ENCODE measurements around the gene NT5M.
A peak's percentile ranks its signal among the peaks of the same experiment; 100 is the strongest.

The NT5M gene

DNA sequence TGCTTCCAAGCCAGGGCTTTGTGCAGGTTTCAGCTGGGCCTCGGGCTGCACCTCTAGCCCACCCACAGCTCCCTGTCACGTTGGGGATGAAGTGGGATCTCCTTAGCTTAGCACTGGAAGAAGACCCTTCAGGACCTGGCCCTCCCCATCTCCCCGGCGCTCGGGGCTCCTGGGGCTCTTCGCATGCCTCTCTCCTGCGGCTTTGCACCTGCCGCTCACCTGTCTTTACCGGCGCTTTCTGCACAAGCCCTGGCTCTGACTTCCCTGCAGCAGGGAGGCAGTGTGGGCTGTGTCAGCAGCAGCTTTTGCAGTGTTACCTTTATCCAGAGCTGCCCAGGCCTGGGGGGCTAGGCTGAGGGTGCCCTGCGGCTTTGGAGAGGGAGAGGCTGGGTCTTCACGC is 52.3 kb downstream of the NT5M start:
- DNase-seq = no peak

DNA sequence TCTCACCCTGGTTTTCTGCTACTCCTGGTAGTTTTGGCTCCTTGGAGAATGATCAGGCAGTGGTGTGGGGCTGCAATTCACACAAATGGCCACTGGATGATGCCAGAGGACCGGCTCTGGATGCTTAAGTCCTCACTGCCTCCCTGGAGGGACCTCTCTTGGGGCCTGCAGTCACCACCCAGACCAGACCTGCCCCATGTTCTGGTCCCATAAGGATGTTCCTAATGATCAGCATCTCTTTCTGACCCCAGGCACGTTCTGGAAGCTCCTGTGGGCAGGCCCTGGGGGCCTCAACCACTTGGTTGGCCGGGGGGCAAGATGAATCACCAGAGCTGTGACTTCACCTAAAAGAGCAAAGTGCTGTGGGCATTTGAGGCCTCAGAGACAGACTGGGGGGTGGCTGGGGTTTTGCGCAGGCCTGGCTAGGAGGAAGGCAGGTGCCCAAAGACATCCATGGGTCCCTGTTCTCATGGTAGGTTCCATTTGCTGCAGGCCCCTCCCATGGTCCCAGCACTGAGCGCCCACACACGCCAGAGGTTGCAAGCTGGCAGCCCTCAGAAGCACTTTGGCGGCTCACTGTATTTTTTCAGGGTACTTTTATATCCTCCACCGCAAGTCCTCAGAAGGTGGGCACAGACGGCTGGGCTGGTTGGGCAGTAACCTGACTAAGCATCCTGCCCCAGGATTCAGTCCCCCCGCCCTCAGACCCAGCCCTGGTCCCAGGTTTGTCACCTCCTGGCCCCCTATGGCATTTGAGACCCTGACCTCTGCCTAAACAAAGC is 53.2 kb downstream of the NT5M start:
- peak; percentile 35 to 77 for DNase-seq

DNA sequence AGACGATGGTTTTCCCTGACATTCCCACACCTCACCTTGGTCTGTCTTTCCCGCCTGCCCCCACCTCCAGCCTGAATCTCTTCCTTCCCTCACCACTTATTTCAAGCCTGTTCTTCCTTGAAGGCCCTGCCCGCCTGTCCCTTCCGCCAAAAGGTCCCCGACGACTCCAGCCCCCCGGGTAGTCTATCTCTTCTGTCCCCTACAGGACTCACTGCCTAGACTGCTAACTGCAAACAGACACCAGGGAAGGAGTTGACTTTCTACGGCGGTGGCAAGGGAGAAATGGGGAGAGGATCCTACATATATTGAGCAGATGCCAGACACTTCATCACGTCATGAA is 53.7 kb downstream of the NT5M start:
- no peak for DNase-seq

DNA sequence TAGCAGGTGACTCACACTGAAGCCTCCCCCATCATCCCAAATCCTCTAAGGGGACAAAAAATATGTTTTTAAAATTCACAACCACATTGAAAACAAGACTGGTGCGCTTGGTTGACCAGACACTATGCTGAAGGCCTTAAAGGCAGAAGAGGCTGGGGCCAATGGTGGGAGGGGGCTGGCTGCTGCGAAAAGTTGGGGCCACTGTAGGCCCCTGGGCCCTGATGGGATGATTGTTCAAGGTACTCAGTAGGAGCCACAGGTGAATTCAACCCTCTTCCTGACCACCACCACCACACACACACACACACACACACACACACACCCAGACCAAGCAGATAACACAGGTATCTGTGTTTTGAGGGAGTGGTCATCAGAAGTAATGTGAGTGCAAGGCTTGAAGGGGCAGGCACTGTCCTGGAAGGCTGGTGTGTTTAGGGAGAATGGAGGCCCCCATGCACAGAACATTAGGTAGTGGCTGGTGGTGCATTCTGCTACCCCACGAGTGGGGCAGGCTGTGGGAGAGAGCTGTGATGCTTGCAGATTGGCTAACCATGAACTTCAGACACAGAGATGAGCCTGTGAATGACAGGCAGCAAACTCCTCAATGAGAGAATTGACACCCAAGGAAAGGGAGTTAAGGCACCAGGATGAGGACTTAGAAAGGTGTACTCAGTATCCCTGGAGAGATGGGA is 55.0 kb downstream of the NT5M start:
- no peak for DNase-seq

DNA sequence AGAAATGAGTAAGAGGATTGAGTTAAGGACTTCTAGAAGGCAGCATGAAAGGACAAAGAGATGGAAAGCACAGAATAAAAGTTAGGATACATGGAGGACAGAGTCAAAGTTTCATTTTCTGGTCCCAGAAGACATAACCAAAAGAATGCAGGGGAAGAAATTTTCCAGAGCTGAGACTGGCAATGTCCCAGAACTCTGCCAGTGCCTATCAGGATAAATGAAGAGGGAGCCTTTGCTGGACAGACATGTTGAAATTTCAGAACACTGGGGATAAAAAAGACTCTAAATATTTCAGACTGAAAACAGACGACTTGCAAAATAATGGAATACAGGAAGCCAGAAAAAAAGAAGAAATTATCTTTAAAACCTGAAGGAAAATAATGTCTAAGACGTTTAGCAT is 55.7 kb downstream of the NT5M start:
- DNase-seq = no peak

DNA sequence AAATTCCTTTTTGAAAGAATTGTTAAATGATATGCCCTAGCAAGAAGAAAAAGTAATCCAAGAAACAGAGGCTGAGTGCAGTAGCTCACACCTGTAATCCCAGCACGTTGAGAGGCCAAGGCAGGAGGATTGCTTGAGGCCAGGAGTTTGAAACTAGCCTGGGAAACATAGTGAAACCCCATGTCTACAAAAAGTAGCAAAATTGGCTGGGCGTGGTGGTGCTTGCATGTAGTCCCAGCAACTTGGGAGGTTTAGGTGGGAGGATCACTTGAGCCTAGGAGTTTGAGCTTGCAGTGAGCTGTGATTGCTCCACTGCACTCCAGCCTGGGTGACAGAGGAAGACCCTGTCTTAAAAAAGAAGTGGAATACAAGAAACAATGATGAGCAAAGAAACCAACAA is 56.1 kb downstream of the NT5M start:
- no peak for DNase-seq

DNA sequence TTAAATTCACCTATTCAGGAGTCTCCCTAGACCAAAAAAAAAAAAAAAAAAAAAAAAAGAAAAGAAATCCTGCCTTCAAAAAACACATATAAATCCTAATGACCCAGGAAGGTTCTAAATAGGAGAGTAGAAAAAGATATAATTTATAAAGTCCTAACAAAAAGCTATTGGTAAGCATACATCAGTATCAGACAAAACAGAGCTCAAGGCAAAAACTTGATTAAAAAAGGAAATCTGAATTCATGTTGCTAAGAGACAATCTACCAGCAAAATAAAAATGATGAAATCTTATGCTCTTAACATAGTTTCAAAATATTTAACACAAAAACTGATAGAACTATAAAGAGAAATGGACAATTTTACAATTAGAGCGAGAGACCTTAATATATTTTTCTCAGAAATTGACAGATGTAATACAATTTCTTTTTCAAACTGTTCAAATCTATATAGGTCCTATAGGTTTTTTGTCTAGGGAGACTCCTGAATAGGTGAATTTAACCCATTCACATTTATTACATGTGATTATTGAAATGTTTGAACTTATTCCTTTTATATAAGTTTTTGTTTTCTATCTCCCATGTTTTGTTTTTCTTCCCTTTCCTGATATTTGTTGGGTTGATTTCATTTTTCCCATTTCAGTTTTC is 57.0 kb downstream of the NT5M start:
- no peak for DNase-seq

DNA sequence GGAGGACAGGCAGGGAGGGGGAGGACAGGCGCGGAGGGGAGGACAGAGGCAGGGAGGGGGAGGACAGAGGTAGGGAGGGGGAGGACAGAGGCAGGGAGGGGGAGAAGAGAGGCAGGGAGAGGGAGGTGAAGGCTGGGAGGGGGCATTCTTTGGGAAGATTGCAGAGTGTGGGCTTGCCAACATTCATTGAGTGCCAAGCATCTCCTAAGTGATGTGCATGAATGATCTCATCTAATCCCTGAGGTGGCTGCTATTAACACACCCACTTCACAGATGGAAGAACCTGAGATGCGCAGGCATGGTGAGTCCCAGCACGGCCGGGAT is 58.3 kb downstream of the NT5M start:
- DNase-seq = no peak

DNA sequence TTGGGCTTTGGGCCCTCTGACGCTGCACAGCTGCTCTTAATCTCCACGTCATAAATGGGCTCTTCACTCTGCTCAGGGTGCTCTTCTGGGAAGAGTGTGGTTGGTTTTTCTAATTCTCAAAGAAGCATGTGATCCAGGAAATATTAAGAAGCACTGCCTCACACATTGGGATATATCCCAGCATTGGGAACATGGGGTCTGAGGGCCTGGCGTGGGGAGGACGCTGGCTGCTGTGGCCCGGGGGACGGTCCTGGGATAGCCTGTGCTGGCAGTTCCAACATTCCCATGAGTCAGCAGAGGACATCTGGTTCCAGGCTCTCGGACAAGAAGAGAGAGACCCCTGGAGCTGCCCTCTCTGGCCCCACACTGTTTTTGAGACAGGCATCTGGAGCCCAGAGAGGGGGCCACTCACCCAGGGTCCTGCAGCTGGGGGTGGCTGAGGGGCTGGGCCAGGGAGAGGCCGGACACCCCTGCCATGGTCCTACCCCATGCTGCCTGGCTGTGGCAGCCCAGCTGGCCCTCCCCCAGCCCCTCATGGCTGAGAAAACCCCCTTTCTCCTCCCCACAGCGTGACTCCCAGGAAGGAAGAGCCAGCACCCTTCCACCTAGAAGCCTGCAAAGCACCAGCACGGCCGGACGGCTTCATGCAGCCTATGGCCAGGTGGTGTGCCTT is 58.8 kb downstream of the NT5M start:
- DNase-seq = no peak

DNA sequence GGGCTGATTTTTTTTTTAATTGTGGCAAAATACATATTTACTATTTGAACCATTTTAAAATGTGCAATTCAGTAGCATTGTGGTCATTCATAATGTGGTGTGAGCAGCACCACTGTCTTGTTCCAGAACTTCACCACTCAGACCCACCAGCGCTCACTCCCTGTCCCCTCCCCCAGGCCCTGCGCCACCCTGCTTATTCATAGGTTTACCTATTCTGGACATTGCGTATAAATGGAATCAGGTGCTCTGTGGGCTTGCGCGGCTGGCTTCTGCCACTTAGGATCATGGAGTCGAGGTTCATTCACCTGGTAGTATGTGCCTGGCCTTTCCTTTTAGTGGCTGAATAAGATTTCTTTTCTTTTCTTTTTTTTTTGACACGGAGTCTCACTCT is 59.4 kb downstream of the NT5M start:
- DNase-seq = no peak

DNA sequence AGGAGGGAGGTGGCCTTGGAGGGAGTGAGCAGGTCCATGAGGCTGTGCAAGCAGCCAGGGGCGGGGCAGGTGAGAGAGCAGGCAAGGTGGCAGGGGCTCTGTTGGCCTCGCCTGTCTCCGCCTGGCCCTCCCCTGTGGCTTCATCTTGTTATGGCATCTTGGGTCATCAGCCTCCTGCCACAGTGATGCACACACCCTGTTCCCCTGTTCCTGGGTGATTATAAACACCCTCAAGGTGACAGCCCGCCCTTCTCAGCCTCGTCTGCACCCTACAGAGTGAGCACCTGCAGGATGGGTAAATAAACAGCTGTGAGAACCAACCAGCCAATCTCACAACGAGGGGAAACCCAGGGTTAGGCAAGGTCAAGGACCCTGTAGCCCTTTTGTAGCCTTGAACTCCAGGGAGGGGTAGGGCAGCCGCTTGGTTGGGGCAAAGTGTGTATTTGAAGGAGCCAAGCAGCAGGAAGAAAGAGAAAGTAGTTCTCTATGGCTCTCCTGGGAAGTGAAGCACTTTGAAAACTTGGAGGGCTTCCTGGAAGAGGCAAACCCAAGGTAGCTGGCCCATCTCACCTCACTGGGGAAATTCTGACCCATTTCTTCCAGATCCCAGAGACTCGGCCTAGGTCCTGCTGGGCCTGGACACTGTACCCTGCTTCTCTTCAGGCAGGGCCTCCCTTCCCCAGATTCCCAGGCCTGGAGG is 60.6 kb downstream of the NT5M start:
- DNase-seq = no peak

DNA sequence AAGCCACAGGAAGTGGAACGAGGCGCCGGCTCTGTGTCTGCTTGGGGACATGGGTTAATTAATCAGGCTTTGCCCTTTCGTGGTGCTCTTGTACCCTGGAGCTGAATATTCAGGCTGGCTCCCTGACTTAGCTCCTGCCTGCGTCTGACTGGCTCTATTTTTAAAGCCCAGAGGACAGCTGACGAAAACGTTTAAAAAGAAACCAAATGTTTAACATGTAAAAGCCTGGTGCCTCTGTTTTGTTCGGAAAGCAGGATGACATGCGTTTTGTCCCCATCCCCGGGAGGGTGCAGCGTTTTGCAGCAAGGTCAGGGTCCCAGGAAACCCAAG is 61.1 kb downstream of the NT5M start:
- no peak for DNase-seq

DNA sequence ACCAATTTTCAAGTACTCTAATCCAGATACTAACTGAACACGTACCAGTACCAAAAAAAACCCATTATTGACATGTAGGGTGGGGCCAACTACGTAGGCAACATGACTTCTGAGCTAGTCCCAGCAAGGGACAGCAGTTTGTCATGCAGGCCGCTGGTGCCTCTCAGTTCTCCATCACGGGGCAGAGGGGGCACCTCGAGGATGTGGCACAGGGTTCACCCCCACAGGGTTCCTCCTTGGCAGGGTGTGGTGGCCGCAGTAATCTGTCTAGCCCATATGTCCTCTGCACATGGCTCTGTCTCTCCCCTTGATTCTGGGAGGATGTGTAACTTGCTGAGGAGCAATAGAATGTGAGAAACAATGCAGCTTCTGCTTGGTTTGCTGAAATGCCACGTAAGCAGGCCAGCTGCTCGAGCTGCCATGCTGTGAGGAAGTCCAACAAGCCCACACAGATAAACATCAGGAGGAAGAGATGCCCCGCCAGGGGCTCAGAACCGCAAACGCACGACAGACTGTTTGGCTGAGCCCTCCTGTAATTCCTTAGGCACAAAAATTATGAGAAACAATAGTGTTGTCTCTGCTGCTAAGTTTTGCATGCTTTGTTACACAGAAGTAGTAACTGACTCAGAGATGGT is 62.4 kb downstream of the NT5M start:
- no peak for DNase-seq

DNA sequence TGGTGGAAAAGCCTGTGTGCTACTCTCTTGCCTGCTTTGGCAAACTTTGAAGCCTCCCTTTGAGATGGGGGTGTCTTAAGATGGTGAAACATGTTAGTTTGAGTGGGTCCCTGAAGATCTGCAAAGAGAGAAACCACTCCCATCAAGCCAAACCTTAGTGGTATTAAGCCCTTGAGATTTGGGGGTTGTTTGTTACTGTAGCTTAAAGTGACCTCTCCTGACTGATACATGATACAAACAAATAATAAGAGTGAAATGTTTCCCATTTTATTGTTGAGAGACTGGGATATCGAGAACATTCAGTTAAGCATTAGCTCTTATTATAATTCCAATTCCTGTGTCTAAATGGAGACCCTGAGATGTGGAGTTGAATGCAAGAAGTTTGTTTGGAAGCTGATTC is 63.1 kb downstream of the NT5M start:
- no peak for DNase-seq

DNA sequence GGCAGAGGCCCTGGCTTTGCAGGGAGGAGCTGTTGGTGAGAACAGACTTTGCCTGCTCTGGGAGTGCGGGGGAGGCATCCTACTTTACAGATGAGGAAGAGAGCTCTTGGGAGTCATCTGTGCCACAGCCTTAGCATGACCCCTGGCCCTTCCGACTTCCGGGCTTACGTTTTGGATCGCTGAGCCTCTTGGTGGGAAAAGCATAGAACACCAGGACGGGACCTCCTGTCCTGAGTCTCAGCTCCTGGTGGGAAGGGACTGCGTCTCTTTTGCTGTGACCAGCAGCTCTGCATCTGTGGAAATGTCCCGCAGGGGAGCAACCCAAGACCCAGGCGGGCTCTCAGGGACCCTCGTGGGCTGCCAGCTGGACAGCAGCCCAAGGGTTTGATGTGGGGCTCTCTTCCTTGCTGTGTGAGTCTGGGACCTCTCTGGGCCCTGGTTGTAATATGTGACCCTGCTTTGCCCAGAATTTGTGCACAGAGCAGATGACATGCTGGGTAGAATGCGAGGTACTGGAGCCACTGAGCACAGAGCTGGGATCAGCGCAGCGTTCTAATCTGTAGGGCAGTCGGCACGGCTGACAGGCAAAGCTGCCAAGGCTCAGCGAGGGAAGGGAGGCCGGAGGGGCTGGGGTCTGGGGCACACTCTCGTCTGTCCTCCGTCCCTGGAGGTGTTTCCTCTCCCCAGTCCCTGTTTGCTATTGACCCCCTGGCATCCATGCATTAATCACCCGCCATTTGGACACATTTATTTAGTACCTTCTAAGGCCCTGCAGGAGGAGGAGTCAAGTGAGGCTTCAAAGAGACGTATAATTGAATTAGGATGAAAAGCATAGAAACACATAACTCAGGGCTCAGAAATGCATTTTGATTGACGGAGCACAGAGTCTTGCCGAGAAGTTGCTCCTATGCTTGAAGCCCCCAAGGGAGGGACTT is 64.0 kb downstream of the NT5M start:
- no peak for DNase-seq

DNA sequence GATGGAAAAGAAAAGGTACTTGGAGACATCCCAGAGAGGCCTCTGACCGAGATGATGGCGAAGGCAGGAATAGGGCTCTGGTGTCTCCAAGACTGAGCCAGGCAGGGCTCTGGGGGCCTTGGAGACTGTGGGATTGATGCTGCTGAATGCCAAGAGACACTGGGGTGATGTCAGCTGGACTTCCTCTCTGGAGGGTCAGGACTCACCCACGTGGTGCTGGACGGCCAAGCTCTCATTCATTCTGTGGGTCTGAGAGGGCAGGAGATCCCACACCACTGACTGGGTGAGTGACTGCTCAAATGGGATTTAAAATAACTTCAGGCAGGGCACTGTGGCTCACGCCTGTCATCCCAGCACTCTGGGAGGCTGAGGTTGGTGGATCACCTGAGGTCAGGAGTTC is 64.8 kb downstream of the NT5M start:
- DNase-seq = no peak

DNA sequence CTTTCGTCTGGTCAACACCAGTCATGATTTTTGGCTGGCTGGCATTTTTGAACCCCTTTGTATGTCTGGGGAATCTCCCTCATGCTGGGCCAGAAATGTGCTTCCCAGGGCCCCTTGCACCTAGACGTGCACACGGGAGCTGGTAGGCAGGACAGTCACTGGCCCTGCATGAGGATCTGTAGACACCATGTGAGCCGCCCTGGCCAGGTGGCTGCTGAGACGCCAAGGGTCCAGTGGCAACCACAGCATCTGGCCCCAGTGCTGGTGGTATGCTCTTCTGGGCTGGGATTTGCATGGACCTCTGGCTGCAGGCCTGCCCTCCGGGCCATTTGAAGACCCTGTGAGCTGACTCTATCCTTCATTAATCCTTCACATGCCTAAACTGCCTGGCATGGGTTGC is 67.5 kb downstream of the NT5M start:
- no peak for DNase-seq

DNA sequence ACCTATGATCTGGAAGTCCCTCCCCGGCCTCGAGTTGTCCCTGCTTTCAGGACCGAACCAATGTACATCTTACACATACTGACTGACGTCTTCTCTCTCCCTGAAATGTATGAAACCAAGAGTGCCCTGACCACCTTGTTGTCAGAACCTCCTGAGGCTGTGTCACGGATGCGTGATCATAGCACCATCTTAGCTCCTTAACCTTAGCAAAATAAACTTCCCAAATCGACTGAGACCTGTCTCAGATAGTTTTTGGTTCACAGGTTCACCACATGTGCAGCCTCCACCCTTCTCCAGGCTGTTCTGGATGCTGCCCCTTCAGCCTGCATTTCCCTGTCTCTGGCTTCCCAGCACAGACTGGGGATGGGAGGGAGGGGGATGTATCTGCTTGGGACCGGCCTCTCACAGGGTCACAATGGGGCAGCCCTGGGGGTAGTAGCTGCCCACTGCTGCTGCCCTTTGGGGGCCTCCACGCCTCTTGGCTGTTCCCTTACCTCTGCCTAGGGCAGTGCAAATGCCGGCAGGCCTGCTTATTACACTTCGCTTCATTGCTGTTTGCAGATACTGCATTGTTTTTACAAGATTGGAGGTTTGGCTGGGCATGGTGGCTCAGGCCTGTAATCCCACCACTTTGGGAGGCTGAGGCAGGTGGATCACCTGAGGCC is 69.8 kb downstream of the NT5M start:
- DNase-seq = no peak

DNA sequence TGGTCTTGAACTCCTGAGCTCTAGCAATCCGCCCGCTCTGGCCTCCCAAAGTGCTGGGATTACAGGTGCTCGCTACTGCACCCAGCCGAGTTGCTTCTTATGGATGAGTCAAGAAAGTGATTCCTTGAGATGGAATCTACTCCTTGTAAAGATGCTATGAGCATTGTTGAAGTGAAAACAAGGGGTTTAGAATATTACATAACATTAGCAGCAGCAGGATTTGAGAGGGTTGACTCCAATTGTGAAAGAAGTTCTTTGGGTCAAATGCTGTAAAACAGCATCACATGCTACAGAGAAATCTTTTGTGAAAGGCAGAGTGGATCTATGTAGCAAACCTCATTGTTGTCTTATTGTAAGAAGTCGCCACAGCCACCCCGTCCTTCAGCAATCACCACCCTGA is 72.7 kb downstream of the NT5M start:
- DNase-seq = no peak

DNA sequence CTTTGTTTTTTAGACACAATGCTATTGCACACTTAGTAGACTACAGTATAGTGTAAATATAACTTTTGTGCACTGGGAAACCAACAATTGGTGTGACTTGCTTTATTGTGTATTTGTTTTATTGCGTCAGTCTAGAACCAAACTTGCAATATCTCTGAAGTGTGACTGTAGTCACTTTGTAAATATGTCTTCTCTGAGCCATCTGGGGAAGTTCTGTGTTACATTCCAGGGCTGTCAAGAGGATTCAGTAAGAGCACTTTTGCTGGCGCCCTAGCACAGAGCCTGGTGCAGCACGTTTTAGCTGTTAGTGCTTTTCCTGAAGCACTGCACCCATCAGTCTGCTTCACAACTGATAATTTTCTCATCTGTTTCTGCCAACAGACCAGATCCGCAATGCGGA is 73.2 kb downstream of the NT5M start:
- no peak for DNase-seq

Measured in bone marrow (tissue), 2 donors.